CD4-positive, alpha-beta T cell treated with Interleukin-6 for 4 hours (primary cell): ENCODE data around the gene JAK2.
"Not testable (repeated sequence)": the region's sequence is repeated elsewhere in the genome, so short reads cannot be mapped to it uniquely, and the experiment has no call there.

ENCODE experiments used
- DNase-seq: peaks from one replicate; pipeline ENCODE4 v3.0.0-alpha.2; 2020; ENCODE audit warnings: mixed read lengths

Gene JAK2

DNA sequence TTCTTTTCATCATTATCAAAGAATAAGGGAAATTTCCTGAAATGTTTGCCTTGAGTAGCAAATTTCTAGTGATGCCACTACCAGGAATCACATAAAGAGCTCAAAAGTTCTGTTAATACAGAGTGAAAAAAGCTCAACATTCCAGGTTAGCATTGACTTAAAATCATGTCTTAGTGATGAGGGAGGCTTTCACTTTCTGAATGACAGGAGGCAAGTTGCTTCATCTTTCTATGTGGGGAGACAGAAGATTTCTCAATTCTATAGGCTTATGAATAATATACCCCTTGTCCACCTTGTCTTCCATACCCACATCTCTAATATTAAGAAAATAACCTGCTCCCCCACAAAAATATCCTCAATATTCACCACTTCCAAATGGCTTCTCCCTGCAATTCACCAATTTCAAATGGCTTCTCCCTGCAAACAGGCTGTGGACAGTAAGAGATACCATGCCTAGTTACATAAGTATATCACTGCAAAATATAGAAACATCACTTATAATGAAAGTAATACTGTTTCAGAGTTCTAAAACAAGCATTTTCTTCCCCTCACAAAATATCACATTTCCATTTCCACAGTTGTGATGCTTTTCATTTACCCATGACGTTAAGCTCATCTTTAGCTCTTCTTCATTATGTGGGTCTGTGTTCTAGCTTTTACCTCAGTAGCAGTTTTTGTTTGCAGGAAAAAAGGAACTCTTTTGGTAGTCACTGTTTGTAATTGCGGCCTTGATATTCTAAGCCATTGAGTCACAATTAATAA, 2.2 kb upstream of the JAK2 start:
- DNase-seq: no peak

DNA sequence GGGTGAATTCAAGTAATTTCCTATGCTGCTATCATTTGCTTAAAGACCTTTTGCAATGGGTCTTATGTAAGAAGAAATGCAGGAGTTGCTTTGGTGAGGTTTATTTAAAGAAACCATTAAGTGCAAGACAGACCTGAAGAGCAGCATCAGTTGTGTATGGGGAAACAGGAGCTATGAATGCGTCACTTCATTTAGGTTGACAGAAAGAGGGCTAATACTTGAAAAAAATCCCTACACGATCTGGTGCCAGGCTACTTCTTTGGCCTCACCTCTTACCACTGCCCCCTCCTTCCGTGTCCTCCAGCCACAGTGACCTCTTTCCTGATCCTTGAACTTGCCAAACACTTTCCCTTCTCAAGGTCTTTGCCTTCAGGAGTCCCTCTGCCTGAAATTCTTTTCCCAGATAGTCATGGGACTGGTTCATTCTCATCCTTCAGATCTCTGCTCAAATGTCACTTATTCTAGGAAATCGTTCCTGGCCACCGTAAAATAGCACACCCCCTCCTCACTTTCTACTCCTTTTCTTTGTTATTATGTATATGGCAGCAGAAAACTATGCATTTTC, 1.4 kb upstream of the JAK2 start:
- no peak for DNase-seq

DNA sequence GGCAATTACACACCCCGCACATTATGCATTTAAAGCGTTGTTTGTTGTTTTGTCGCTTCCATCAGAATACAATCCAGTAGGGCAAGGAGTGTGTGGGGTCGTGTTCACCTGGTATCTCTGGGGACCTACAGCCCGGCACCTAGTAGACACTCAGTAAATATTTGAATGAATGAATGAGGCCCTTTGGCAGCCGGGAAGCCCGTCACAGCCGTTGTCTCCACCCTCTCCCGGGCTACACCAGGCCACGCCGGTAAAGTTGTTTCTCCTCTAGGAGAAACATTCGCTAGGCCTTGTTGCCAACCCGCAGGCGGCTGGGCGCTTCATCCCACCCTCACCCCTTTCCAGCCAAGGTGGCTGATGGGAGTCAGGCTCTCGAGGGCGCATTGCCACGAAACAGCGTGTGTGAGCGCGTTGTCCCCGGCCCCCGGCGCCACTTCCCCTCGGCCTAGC, 876 bp upstream of the JAK2 start:
- no peak for DNase-seq

DNA sequence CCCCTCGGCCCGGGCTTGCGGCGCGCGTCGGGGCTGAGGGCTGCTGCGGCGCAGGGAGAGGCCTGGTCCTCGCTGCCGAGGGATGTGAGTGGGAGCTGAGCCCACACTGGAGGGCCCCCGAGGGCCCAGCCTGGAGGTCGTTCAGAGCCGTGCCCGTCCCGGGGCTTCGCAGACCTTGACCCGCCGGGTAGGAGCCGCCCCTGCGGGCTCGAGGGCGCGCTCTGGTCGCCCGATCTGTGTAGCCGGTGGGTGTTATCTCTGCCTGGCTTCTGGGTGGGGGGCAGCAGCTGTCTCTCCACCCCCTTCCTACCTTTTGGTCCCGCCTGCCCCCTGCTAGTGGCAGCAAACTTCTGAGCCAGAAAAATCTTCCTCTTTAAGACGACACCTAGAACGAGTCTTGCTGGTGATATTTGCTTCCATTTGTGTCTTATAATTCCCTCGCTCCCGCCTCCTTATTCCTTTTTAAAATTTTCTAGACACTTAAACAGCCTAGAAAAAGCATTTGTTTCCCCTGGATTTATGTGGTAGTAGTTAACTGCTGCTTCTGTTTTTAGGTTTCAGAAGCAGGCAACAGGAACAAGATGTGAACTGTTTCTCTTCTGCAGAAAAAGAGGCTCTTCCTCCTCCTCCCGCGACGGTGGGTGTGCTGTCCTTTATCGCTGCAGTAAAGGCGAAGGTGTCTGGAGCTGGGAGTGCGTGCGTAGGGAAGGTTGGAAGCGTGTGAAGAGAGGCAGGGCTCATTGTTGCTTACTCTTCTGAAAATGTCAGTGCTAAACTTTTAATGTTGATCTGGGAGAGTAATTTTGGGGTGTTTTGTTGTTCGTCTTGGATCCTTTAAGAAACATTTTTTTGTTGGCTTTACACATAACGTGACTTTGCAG, 554 bp downstream of the JAK2 start:
- peak; percentile 46 for DNase-seq

DNA sequence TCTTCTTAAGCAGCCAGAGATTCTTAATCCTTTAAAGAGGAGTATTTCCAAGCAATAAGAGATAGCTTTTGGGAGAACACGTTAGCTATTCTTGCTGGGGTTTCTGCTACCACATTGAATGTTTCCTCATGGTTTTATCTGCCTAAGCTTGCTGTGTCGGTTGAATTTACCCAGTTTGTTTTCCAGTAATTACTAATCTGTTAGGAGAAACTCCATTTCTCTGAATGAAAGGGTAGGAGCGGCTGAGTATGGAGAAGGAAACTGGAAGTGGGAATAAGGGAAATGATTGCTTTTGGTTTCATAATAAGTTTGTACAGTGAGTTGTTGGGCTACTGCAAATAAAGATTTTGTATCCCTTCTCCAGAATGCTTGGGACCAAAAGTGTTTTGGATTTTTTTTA, 1.2 kb downstream of the JAK2 start:
- no peak for DNase-seq

DNA sequence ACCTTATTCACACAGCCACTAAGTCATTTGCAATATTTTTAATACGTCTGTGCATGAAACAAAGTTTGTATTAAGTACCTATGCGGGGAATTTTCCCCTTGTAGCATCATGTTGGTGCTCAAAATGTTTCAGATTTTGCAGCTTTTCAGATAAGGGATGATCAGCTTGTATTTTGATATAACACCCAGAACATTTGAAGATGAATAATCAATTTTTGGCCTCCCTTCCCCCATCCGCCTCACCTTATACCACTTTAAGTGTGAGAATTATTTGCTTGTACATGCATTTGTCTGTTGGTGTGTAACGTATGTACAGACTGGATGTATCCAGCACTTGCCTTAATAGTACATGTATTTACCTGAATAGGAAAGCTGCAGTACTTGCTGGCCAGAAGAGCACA, 1.7 kb downstream of the JAK2 start:
- no peak for DNase-seq

DNA sequence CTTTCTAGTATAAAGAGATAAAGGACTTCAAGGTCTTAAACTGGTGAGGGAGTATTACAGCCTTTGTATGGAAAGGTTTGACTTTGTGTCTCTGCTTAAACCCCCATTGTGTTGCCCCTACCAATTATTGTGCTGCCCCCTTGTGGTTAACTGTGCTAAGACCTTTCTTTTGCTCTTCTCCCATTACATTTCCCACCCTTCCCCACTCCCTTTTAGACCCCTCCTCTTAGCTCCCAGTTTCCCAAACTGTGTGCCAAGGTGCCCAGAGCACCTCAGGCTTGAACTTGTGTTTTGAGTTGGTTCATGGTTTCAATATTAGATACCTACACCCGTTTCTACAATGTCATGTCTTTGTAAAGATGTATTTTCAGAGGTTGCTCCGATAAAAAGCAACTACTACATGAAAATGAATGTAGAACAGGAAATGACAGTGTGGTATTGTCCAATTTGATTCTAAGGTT, 2.9 kb downstream of the JAK2 start:
- peak; percentile 67 for DNase-seq

DNA sequence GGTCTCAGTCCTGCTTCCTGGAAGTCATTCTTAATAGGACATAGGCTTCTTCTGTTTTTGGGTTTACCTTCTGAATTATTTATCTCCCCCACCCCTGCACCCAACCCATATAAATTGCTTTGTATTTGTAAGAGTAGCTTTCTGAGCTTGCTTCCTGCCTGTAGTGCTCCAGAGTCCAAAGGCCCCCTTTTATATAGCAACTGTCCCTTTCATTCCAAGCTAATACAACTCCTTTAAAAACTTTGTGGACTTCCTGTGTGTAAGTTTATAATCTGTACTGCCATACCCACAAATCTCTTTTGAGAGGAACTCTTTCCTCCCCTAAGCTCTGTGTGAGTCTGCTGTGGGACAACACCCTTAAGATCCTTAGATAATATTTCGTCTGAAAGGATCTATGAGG, 7.8 kb downstream of the JAK2 start:
- DNase-seq: no peak

DNA sequence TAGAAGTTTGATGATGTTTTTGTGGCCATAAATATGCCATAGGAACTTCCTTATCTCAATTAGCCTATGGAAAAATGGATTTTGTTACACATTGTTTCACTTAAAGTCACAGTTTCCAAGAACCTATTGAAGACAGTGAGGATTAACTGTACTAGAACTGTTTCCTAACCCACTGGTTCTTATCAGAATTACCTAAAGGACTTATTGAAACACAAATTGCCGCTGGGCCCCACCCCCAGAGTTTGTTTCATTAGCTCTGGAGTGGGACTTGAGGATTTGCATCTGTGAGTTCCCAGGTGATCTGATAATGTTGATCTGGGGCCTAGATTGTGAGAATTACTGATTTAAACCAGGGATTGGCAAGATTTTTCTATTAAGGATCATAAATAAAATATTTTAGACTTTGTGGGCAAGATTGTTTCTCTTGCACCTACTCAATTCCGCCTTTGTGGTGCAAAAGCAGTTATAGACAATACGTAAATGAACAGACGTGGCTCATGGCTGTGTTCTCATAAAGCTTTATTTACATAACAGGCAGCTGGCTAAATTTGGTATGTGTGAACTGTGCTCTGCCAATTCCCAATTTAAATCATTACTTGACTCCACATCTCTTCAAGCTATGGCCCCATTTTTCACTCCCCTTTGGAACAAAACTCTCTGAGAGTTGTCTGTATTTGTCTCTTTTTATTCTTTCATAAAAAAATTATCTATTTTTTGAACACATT, 9.3 kb downstream of the JAK2 start:
- DNase-seq: no peak

DNA sequence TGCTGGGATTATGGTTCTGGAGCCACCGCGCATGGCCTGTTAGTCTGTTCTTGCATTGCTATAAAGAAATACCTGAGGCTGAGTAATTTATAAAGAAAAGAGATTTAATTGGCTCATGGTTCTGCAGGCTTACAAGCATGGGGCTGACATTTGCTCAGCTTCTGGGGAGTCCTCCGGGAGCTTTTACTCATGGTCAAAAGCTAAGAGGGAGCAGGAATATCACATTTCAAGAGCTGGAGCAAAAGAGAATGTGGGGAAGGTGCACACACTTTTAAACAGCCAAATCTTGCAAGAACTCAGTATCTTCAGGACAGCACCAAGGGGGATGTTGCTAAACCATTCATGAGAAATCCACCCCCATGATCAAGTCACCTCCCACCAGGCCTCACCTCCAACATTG, 12.1 kb downstream of the JAK2 start:
- no peak for DNase-seq

DNA sequence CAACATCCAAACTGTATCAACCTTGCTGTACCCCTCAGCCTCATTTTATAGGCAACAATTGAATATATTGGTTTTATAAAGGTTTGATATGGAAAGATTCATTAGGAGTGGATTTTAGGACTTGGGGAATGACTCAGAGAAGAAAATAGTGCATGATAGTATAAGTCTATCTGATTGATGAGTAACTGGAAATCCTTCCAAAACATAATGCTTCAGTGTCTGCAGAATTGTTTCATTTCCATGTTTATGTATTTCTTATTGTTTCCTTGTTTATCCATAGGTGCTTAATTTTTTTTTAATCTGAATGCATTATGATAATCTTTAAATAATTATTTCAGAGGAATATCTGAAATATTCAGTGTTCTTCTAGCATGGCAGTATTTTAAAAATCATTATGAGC, 12.6 kb downstream of the JAK2 start:
- DNase-seq: no peak

DNA sequence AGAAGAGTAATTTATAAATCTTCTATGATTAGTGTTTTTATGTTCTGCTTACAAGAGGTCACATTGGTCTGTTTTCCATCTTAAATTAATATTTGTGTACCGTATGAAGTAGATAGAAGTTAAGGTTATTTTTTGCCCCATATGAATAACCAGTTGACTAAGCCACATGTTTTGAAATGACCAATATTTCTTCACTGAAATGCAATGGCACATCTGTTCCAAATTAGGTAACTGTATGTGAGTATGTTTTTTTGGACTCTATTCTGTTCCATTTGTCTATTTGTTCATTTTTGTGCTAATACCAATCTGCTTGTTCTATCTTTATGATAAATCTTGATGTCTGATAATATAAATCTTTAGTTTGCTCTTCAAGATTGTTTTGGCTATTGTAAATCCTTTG, 17.7 kb downstream of the JAK2 start:
- DNase-seq: no peak

DNA sequence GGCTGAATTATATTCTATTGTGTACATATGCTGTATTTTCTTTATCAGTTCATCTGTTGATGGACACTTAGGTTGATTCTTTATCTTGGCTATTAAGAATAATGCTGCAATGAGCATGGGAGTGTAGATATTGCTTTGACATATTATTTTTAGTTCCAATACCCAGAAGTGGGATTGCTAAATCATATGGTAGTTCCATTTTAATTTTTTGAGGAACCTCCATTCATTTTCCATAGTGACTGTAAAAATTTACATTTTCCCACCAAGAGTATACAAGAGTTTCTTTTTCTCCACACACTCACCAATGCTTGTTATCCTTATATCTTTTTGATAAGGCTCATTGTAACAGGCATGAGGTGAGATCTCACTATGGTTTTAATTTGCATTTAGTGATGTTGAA, 19.4 kb downstream of the JAK2 start:
- DNase-seq: no peak

DNA sequence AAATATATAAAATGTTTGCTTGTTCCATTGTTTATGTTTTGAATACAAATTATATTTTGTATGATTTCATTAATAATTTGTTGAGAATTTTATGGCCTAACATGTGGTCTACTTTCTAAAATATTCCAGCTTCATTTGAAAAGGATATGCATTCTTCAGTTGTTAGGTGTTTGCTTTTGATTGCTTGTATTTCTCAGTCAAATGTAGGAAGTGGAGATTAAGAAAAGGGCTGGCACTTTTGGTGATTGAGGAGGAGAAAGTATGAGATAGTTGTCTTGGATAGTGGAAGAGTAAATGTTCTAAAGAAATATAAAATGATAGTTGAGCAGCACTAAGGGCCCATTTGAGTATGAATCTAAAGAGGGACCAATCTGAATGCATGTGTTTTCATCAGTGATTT, 23.1 kb downstream of the JAK2 start:
- no peak for DNase-seq

DNA sequence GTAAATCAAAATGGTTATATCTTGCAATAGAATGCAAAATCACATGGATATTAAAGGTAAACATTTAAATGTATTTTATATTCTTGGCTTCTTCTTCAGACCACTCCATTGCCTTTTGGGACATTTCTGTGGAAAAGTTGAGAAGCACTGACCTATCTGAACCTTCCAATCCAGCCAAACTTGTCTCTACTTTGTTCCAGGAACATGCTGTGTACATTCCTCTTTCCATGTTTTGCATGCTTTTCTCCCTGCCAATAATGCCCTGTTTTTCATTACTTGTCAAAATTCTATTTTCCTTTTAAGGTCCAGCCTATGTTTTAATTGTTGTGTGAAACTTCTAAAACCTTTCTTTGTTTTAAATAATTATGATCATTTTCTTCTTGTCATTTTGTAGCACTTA, 28.3 kb downstream of the JAK2 start:
- no peak for DNase-seq

DNA sequence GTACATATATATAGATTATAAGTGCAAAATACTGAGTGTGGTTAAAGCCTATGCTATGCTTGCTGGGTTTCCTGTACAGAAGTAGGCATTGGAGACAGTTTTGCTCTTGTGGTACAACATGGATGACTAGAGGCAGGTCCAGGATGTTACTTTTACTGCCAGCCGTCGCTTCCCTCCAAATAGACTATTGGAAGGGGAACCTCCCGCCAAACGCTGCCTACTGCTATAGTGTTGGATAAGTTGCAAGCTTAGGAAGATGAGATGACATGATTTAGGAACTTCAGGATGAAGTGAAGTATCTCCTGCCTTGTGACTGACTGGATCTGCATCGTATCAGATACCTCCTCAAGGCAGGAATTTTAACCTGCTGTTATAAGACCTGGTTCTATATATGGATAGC, 30.9 kb downstream of the JAK2 start:
- no peak for DNase-seq

DNA sequence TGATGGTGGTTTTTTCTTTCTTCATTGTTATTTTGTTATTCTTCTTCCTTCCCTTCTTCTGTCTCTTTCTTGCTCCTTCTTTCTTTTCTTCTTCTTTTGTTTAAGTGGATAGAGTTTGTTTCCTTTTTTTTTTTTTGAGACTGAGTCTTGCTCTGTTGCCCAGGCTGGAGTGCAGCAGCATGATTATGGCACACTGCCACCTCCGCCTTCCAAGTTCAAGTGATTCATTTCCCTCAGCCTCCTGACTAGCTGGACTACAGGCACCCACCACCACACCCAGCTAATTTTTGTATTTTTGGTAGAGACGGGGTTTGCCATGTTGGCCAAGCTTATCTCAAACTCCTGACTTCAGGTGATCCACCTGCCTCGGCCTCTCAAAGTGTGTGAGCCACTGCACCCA, 40.3 kb downstream of the JAK2 start:
- no peak for DNase-seq

DNA sequence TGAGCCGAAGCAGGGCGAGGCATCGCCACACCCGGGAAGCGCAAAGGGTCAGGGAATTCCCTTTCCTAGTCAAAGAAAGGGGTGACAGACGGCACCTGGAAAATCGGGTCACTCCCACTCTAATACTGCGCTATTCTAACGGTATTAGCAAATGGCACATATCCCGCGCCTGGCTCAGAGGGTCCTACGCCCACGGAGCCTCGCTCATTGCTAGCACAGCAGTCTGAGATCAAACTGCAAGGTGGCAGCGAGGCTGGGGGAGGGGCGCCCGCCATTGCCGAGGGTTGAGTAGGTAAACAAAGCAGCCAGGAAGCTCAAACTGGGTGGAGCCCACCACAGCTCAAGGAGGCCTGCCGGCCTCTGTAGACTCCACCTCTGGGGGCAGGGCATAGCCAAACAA, 46.9 kb downstream of the JAK2 start:
- DNase-seq: not testable (repeated sequence)

DNA sequence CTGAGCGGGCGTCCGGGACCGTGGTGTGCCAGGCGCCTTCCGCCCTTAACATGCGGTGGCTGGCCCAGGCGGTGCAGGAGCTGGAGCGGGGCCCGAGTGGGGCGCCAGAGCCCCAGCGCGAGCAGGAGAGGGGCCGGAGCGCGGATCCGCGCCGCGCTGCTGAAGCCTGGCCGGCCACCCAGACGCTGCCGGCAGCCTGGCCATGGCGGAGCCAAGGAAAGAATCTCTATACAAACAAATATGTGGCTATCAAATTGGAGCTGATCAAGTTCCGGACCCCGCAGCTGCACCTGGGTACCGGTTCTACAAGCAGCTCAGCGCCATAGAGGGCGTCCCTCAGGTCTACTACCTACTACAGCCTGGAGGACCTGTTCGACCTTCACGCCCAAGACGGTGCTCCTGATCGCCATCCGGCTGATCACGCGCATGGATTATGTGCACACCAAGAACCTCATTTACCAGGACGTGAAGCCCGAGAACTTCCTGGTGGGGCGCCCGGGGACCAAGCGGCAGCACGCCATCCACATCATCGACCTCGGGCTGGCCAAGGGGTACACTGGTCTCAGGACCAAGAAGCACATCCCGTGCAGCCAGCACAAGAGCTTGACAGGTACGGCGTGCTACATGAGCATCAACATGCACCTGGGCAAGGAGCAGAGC, 55.8 kb downstream of the JAK2 start:
- no peak for DNase-seq

DNA sequence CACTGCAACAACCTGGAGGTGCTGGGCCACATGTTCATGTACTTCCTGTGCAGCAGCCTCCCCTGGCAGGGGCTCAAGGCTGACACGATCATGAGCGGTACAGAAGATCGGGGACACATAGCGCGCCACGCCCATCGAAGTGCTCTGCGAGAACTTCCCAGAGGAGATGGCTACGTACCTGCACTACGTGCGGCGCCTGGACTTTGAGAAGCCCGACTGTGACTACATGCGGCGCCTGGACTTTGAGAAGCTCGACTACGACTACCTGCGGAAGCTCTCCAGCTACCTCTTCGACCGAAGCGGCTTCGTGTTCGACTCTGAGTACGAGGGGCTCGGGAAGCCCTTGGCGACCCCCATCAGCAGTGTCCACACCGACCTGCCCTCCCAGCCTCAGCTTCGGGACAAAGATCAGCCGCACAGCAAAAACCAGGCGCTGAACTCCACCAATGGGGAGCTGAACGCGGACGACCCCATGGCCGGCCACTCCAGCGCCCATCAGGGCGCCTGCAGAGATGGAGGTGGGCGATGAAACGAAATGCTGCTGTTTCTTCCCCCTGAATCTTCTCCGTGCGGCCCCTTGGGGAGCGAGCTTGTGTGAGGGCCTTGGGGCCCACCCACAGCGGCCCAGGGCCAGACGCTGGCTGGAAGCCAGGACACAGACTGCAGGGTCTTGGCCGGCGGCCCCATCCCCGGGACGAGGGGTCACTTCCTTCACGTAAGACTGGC, 56.5 kb downstream of the JAK2 start:
- DNase-seq: no peak

DNA sequence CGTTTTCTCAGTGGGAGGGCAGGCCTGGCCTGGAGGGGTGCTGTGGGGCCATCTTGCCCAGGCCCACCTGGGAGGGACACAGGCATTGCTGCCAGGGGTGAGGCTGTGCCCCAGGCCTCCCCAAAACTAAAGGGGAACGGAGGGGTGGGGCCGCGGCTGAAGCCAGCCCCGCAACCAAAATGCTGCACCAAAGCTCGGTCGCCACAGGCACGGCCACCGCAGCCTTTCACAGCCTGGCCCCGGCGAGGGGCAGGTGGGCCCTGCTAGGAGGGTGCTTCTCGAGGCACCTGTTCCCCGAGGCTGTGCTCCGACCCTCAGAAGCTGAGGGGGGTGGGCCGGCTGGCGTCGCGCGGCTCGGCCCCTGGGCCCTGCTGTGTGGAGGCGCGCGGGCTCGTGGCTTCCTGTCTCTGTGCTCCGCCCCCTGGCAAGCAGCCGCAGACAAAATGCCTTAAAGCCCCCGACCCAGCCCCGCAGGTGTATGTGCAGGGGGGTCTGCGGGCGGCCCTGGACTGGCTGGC, 57.6 kb downstream of the JAK2 start:
- no peak for DNase-seq

DNA sequence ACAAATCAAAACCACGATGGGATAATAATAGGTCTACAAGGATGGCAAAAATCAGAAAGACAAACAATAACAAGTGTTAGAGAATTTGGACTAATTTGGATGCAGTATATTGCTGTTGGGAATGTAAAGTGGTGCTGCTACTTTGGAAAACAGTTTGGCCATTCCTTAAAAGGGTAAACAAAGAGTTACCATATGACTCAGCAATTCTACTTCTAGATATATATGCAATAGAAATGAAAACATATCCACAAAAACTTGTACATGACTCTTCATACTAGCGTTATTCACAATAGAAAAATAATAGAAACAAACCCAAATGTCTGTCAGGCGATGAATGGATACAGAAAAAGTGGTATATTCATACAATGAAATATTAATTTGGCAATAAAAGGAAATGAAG, 58.3 kb downstream of the JAK2 start:
- DNase-seq: no peak
